Measurements from ENCODE around the gene FNTB. TPM values are rescaled to one million over a fixed set of nuclear protein-coding genes. Genes with fewer than 3 reads are reported as not detected.
A peak's percentile ranks its signal among the peaks of the same experiment; 100 is the strongest.

Gene FNTB
- total RNA-seq, 1 donor from 2014 or later: 19.1 TPM

GRCh38 chr14:64960762-64961276 is 25.9 kb upstream of the FNTB start:
- H3K27ac Mint-ChIP-seq: no peak overlapping the region
- intact Hi-C loops (cut with micrococcal nuclease): no loop called here
- no peak overlapping the region for H3K4me3 Mint-ChIP-seq
- no peak for DNase-seq
- peaks cover 1% of the 10 kb centered on the region for H3K36me3 Mint-ChIP-seq (ENCODE audit: low read depth)
- no peaks in the 10 kb centered on the region for H3K9me3 Mint-ChIP-seq
- peaks cover 5% of the 10 kb centered on the region for H3K4me1 Mint-ChIP-seq
- no peaks in the 10 kb centered on the region for H3K27me3 Mint-ChIP-seq

GRCh38 chr14:64963611-64964010 is 23.1 kb upstream of the FNTB start:
- H3K9me3 Mint-ChIP-seq: no peaks in the 10 kb centered on the region
- no peak overlapping the region for H3K27ac Mint-ChIP-seq
- H3K27me3 Mint-ChIP-seq: no peaks in the 10 kb centered on the region
- no peak for DNase-seq
- H3K4me1 Mint-ChIP-seq: peaks cover 5% of the 10 kb centered on the region
- intact Hi-C loops (cut with micrococcal nuclease): no loop called here
- peaks cover 1% of the 10 kb centered on the region for H3K36me3 Mint-ChIP-seq (ENCODE audit: low read depth)
- no peak overlapping the region for H3K4me3 Mint-ChIP-seq

GRCh38 chr14:64965356-64966000 is 21.2 kb upstream of the FNTB start:
- no peak for DNase-seq
- intact Hi-C loops (cut with micrococcal nuclease): no loop called here
- no peak overlapping the region for H3K27ac Mint-ChIP-seq
- no peak overlapping the region for H3K4me3 Mint-ChIP-seq
- no peaks in the 10 kb centered on the region for H3K9me3 Mint-ChIP-seq
- peaks cover 3% of the 10 kb centered on the region for H3K27me3 Mint-ChIP-seq
- H3K36me3 Mint-ChIP-seq (ENCODE audit: low read depth): peaks cover 1% of the 10 kb centered on the region
- H3K4me1 Mint-ChIP-seq: peaks cover 8% of the 10 kb centered on the region

- Mint-ChIP-seq H3K4me1 (peaks cover 10% of the 10 kb centered on the region), H3K27me3 (peaks cover 5% of the 10 kb centered on the region), H3K36me3 (ENCODE audit: low read depth) (peaks cover 1% of the 10 kb centered on the region), H3K27ac (no peak overlapping the region), H3K4me3 (no peak overlapping the region), H3K9me3 (no peaks in the 10 kb centered on the region)
- DNase-seq: no peak
- intact Hi-C loops (cut with micrococcal nuclease): no loop called here
Observed at GRCh38 chr14:64966976-64967375, 19.7 kb upstream of the FNTB start.

GRCh38 chr14:64968167-64968566 is 18.5 kb upstream of the FNTB start:
- intact Hi-C loops (cut with micrococcal nuclease): no loop called here
- H3K9me3 Mint-ChIP-seq: no peaks in the 10 kb centered on the region
- peaks cover 5% of the 10 kb centered on the region for H3K27me3 Mint-ChIP-seq
- H3K4me3 Mint-ChIP-seq: no peak overlapping the region
- peaks cover 1% of the 10 kb centered on the region for H3K36me3 Mint-ChIP-seq (ENCODE audit: low read depth)
- no peak for DNase-seq
- H3K4me1 Mint-ChIP-seq: peaks cover 10% of the 10 kb centered on the region
- H3K27ac Mint-ChIP-seq: no peak overlapping the region

- Mint-ChIP-seq H3K27me3 (peaks cover 5% of the 10 kb centered on the region), H3K27ac (no peak overlapping the region), H3K9me3 (no peaks in the 10 kb centered on the region), H3K36me3 (ENCODE audit: low read depth) (peaks cover 1% of the 10 kb centered on the region), H3K4me1 (peaks cover 10% of the 10 kb centered on the region), H3K4me3 (no peak overlapping the region)
- no peak for DNase-seq
- intact Hi-C loops (cut with micrococcal nuclease): no loop called here
Observed at GRCh38 chr14:64968651-64969050, 18.0 kb upstream of the FNTB start.

GRCh38 chr14:64970041-64970440 is 16.7 kb upstream of the FNTB start:
- no peak for DNase-seq
- no peaks in the 10 kb centered on the region for H3K36me3 Mint-ChIP-seq (ENCODE audit: low read depth)
- H3K4me3 Mint-ChIP-seq: peak overlapping the region; percentile 21
- H3K4me1 Mint-ChIP-seq: peaks cover 7% of the 10 kb centered on the region
- peaks cover 10% of the 10 kb centered on the region for H3K27me3 Mint-ChIP-seq
- no peak overlapping the region for H3K27ac Mint-ChIP-seq
- no peaks in the 10 kb centered on the region for H3K9me3 Mint-ChIP-seq
- intact Hi-C loops (cut with micrococcal nuclease): loop anchor here (5.0 kb wide), 1 partner anchor 38 kb away; no protein-coding TSS in a partner anchor

GRCh38 chr14:64970776-64971477 is 15.8 kb upstream of the FNTB start:
- Mint-ChIP-seq H3K4me3 (peak overlapping the region; percentile 74), H3K4me1 (peaks cover 7% of the 10 kb centered on the region), H3K36me3 (ENCODE audit: low read depth) (no peaks in the 10 kb centered on the region), H3K9me3 (no peaks in the 10 kb centered on the region), H3K27ac (peak overlapping the region; percentile 43), H3K27me3 (peaks cover 10% of the 10 kb centered on the region)
- no peak for DNase-seq
- intact Hi-C loops (cut with micrococcal nuclease): loop anchor here (5.0 kb wide), 1 partner anchor 39 kb away; no protein-coding TSS in a partner anchor

- H3K4me3 Mint-ChIP-seq: peak overlapping the region; percentile 74
- intact Hi-C loops (cut with micrococcal nuclease): loop anchor here (5.0 kb wide), 1 partner anchor 39 kb away; no protein-coding TSS in a partner anchor
- DNase-seq: no peak
- no peaks in the 10 kb centered on the region for H3K36me3 Mint-ChIP-seq (ENCODE audit: low read depth)
- H3K27me3 Mint-ChIP-seq: peaks cover 11% of the 10 kb centered on the region
- no peaks in the 10 kb centered on the region for H3K9me3 Mint-ChIP-seq
- peaks cover 7% of the 10 kb centered on the region for H3K4me1 Mint-ChIP-seq
- H3K27ac Mint-ChIP-seq: no peak overlapping the region
Observed at GRCh38 chr14:64971491-64971942, 15.2 kb upstream of the FNTB start.

- peaks cover 7% of the 10 kb centered on the region for H3K4me1 Mint-ChIP-seq
- peaks cover 13% of the 10 kb centered on the region for H3K27me3 Mint-ChIP-seq
- peak; percentile 85 for DNase-seq
- peak within 1 kb of the TSS; percentile 81 for H3K27ac Mint-ChIP-seq
- H3K36me3 Mint-ChIP-seq (ENCODE audit: low read depth): no peaks in the 10 kb centered on the region
- no peaks in the 10 kb centered on the region for H3K9me3 Mint-ChIP-seq
- H3K4me3 Mint-ChIP-seq: peak within 1 kb of the TSS; percentile 86
- intact Hi-C loops (cut with micrococcal nuclease): loop anchor here (2.0 to 5.0 kb wide), 2 partner anchors 15 to 40 kb away; partner anchors contain the start of gene FNTB
Observed at GRCh38 chr14:64971943-64972791, 14.5 kb upstream of the FNTB start, which contains the start of gene RAB15. Gene RAB15, minus strand, starts transcription at chr14:64972336. Its CDS starts 260 bp downstream, at chr14:64972076.

- H3K4me1 Mint-ChIP-seq: peaks cover 7% of the 10 kb centered on the region
- H3K27ac Mint-ChIP-seq: no peak overlapping the region
- H3K4me3 Mint-ChIP-seq: peak overlapping the region; percentile 86
- H3K36me3 Mint-ChIP-seq (ENCODE audit: low read depth): no peaks in the 10 kb centered on the region
- DNase-seq: no peak
- H3K9me3 Mint-ChIP-seq: no peaks in the 10 kb centered on the region
- H3K27me3 Mint-ChIP-seq: peaks cover 14% of the 10 kb centered on the region
- intact Hi-C loops (cut with micrococcal nuclease): loop anchor here (2.0 to 5.0 kb wide), 2 partner anchors 14 to 41 kb away; partner anchors contain the start of gene FNTB
Observed at GRCh38 chr14:64973026-64973442, 13.7 kb upstream of the FNTB start.

- no peak overlapping the region for H3K27ac Mint-ChIP-seq
- H3K36me3 Mint-ChIP-seq (ENCODE audit: low read depth): no peaks in the 10 kb centered on the region
- no peak overlapping the region for H3K4me3 Mint-ChIP-seq
- no peaks in the 10 kb centered on the region for H3K9me3 Mint-ChIP-seq
- H3K4me1 Mint-ChIP-seq: peaks cover 7% of the 10 kb centered on the region
- intact Hi-C loops (cut with micrococcal nuclease): loop anchor here (2.0 to 5.0 kb wide), 2 partner anchors 13 to 42 kb away; partner anchors contain the start of gene FNTB
- H3K27me3 Mint-ChIP-seq: peaks cover 18% of the 10 kb centered on the region
- DNase-seq: no peak
Observed at GRCh38 chr14:64973826-64974225, 12.9 kb upstream of the FNTB start.

GRCh38 chr14:64974563-64974962 is 12.1 kb upstream of the FNTB start:
- no peaks in the 10 kb centered on the region for H3K9me3 Mint-ChIP-seq
- H3K27me3 Mint-ChIP-seq: peaks cover 20% of the 10 kb centered on the region
- no peak overlapping the region for H3K27ac Mint-ChIP-seq
- H3K36me3 Mint-ChIP-seq (ENCODE audit: low read depth): no peaks in the 10 kb centered on the region
- peaks cover 7% of the 10 kb centered on the region for H3K4me1 Mint-ChIP-seq
- no peak for DNase-seq
- intact Hi-C loops (cut with micrococcal nuclease): loop anchor here (5.0 kb wide), 1 partner anchor 42 kb away; no protein-coding TSS in a partner anchor
- no peak overlapping the region for H3K4me3 Mint-ChIP-seq

All from activated CD4-positive, alpha-beta T cell treated with anti-CD3 and anti-CD28 coated beads, Interleukin-2, amount 10 ng/mL, durations not matched to agents 24 days and 14 days (primary cell).